ENCODE data around the gene NPPB.

NPPB gene

GRCh38 chr1:11856698-11857097 lies 2.0 kb downstream of the NPPB start:
- no peak for DNase-seq

- DNase-seq: no peak
Observed at GRCh38 chr1:11855430-11855829, 3.3 kb downstream of the NPPB start.

GRCh38 chr1:11854519-11854918 lies 4.2 kb downstream of the NPPB start:
- no peak for DNase-seq

- DNase-seq: no peak
Observed at GRCh38 chr1:11851180-11851579, 7.6 kb downstream of the NPPB start.

- no peak for DNase-seq
Observed at GRCh38 chr1:11850156-11850555, 8.6 kb downstream of the NPPB start.

- no peak for DNase-seq
Observed at GRCh38 chr1:11848373-11848700, 10.4 kb downstream of the NPPB start.

DNA sequence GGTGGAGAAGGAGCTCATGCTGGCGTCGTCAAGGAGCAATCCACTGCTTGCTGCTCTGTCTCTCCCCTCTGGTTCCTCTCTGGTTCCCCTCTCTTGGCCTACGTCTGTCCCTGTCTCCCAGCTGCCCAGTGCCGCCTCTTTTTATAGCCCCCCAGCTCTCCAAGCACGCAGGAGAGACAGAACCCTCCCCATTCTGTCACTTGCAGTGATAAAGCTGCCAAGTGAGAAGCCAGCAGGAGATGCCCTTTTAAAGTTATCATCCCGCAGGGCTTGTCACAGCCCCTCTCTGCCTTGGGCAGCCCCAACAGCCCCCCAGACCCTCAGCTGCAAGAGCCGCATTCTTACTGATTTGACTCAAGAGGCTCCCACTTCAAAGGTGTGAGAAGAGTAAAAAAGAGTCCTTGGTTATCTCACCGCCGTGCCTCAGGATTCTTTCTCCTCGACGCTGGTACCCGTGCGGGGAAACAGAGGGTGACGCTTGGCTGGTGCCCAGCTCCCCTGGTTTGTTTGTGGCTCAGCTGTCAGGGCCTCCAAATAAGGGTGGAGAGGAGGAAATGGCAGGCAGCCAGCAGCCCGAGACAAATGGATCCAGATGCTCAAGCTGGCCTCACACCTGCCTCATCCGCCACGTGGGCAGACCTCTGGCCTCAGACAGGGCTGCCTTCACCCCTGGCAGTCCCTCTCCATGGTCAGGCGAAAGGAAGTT lies 10.9 kb downstream of the NPPB start, which contains the start of gene NPPA:
Gene NPPA, minus strand, starts transcription at position 117 of the 706 bp plus-strand sequence. Its CDS starts 99 bp downstream, at position 18.
- DNase-seq: no peak

GRCh38 chr1:11845641-11846335 lies 13.0 kb downstream of the NPPB start:
- DNase-seq: no peak

GRCh38 chr1:11842154-11843041 lies 16.3 kb downstream of the NPPB start:
- no peak for DNase-seq

- no peak for DNase-seq
Observed at GRCh38 chr1:11841245-11842153, 17.2 kb downstream of the NPPB start.

DNA sequence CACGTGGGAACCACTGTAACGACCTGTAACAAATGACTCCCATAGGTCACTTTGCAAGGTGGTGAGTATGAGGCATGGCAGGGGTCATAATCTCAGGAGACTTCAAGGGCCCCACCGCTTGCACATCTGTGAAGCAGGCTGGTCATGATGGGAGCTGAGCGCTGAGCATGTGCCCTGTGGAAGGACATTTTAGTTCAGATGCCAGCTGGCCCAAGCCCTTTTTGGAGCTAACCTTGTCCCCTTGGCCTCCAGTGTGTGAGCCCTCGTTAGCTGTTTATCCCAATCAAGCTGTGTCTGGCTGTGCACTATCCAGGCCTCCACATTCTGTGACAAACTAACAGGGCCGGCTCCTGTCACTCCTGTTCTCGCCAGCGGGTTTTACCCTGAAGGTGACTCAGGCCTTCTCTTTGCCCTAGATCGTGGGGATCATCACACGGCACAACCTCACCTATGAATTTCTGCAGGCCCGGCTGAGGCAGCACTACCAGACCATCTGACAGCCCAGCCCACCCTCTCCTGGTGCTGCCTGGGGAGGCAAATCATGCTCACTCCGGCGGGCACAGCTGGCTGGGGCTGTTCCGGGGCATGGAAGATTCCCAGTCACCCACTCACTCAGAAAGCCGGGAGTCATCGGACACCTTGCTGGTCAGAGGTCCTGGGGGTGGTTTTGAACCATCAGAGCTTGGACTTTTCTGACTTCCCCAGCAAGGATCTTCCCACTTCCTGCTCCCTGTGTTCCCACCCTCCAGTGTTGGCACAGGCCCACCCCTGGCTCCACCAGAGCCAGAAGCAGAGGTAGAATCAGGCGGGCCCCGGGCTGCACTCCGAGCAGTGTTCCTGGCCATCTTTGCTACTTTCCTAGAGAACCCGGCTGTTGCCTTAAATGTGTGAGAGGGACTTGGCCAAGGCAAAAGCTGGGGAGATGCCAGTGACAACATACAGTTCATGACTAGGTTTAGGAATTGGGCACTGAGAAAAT lies 18.7 kb downstream of the NPPB start:
- DNase-seq: no peak

- peak; percentile 65 for DNase-seq
Observed at GRCh38 chr1:11838349-11839272, 20.1 kb downstream of the NPPB start.

GRCh38 chr1:11837767-11838348 lies 20.9 kb downstream of the NPPB start:
- no peak for DNase-seq

DNA sequence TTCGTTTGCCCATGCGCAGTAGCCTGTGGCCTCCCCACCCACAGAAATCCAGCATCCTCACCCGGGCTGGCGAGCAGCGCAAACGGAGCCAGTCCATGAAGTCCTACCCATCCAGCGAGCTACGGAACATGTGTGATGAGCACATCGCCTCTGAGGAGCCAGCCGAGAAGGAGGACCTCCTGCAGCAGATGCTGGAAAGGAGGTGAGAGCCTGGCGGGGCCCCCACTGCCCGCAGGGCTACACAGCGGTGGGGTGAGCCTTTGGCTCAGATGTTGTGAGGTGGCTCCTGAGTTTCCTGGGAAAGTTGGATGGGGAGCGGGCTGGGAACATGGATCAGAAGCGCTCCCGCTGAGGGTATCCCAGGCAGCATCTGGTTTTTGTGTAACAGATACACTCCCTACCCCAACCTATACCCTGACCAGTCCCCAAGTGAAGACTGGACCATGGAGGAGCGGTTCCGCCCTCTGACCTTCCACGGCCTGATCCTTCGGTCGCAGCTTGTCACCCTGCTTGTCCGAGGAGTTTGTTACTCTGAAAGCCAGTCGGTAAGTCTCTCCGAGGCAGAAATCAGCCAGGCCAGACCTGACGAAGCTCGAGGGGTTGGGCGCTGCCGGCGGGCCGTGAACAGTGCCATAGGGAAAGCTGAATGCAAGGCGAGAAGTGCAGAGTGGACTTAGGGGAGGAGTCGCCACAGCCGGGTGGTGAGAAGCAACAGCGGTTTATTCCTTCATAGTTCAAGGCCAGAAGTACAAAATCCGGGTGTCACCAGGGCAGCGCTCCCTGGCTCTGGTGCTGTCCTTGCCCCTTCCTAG lies 21.6 kb downstream of the NPPB start:
- no peak for DNase-seq

- no peak for DNase-seq
Observed at GRCh38 chr1:11835441-11836225, 23.1 kb downstream of the NPPB start.

GRCh38 chr1:11833900-11834299 lies 24.8 kb downstream of the NPPB start:
- no peak for DNase-seq

DNA sequence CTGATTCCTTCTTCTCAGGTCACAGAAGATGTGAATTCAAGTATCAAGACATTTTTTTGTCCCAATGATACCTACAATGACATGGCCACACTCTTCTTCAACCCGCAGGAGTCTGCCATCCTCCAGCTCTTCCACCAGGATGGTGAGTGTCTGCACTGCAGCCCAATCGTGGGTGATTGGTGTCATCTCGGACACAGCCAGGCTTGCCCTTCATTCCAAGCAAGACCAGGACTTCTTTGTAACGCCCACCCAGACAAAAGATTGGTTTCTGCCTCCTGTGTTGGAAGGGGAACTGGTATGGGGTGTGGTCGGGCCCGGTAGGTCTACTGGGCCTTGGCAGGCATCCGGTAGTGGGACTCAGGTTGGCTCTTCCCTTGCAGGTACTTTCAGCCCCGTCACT lies 25.2 kb downstream of the NPPB start:
- DNase-seq: no peak

Measured in effector CD4-positive, alpha-beta T cell (primary cell).